ENCODE results near the gene TRIP12.
"Not testable (repeated sequence)": the region's sequence is repeated elsewhere in the genome, so short reads cannot be mapped to it uniquely, and the experiment has no call there.

TRIP12 gene

GRCh38 chr2:229921101-229921891 is 513 bp downstream of the TRIP12 start:
- peak in 55 of 56 donors; percentile 14 to 92 (median 75) for DNase-seq

DNA sequence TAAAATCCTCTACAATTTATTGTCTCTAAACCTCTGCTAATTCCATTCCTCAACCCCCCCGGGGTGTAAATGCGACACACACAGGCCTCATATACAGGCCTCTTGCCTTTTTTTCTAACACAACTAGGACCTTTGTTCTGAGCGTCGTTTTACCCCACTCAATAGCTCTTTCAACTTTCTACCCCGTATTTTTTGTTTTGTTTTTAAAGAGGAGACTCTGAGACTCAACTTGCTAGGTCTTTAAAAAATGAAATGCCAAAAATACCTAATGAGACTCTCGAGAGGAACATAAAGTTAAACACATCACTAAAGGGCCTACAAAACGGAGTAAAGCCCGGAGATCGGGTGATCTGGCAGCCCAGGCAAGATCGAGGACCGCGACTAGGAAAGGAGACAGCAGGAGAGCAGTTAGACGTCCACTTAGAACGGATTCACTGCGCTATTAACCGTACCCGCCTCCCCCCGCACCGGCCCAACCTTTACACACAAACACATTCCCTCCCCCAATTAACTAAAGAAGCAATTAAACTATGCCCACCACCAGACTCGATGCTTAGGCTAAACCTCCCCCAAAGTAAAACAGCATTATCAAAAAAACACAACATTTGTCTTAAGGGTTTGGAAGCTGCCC is 1.7 kb downstream of the TRIP12 start:
- peak in 10 of 56 donors; percentile 1 to 23 (median 6) for DNase-seq

DNA sequence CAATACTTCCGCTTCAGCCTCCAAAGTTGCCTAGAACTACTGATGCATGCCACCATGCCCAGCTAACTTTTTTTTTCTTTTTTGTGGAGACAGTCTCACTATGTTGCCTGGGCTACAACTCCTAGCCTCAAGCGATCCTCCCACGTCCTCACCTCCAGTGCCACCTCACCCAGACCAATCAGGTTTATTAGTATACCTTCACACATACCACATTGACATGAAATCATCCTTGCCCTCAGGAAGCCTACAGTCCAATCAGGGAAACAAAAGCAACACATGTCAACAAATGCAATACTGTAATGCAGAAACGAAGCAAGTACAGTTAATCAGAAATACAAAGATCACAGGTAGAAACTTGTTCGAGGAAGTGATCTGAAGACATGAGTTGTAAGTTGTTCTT is 4.0 kb downstream of the TRIP12 start:
- DNase-seq = no peak

- no peak for DNase-seq
Observed at GRCh38 chr2:229914171-229914570, 7.6 kb downstream of the TRIP12 start.

DNA sequence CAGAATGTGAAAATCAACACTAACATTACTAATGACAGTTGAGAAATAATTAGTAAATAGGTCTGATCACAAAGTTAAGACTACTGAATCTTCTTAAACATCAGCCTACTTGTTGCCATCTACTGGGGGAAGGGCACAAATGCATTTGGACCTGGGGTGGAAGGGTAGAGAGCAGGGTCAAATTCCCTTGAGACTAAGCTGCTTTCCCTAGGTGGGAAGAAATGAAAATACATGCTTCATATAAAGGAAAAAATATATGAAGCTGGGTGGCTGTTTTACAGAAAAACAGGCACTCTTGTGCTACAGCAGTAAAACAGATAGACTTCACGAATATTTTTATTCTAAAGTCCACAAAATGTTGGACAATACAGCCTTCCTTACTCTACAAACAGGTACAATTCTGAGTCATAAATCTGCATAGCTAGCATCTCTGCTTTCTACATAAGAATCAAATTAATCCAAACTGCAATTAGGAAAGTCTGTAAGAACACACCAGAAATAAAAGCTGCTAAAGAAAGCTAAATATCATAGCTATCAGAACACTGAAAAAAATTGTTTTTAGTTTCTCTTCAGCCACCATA is 10.9 kb downstream of the TRIP12 start:
- no peak for DNase-seq

DNA sequence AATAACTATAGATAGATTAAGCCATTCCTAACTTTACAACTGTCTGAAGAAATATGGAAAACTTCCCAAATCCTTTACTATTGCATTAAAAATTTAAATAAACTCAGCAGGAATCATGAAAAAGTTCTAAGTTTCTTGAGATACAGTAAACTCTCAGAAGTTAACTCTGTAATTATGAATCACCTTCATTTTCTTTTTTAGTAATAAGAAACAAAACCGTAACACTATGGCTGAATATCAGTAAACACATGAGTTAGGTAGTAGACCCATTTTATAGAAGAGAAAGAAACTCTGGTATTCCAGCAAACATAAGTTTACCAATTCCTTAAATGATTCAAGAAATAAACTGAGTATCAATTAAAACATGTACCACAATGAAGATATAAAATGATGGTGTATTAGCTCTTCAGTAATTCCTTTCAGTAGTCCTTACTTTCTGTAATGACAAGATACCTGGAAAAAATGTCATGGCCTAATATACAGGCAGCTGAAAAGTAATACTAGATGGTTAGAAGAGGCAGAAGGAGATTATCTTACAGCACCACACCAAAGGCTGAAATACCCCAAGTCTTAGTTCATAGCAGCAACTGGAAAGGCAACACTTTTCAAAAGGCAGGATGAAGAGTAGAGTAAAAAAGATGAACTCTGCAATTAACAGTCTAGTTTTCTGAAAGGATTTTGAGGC is 11.5 kb downstream of the TRIP12 start:
- DNase-seq = no peak

GRCh38 chr2:229909090-229909489 is 12.7 kb downstream of the TRIP12 start:
- no peak for DNase-seq

- no peak for DNase-seq
Observed at GRCh38 chr2:229905601-229906000, 16.2 kb downstream of the TRIP12 start.

DNA sequence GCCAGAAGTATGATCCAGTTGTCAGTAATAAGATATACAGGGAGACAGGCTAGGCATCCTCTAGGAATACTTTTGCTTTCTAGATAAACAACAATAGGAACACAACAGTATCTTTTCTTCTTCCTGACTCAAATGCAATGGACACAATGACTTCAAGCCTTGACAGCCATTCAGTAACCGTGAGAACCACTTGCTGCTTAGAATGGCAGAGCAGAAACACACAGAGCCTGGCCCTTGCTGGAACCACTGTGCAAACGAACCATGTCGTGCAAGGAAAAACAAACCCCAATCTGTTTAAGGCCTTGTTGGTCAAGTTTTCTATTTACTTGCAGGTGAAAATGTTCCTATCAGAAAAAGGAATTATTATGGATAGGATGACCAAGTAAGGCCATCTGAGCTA is 18.8 kb downstream of the TRIP12 start:
- no peak for DNase-seq

DNA sequence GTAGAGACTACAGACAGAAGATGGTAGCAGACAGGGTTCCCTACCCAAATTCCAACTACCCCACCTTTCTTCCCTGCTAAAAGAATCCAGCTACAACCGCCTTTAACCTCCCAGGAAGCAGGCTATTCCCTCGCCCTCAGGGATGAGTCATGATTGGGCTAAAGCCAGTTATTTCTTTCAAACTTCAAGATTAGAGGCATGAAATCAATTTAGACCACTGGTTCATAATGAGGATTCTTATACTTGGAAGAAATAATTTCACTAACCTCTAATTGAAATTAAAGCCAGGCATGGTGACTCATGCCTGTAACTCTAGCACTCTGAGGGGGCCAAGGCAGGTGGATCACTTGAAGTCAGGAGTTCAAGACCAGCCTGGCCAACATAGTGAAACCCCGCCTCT is 20.0 kb downstream of the TRIP12 start:
- no peak for DNase-seq

DNA sequence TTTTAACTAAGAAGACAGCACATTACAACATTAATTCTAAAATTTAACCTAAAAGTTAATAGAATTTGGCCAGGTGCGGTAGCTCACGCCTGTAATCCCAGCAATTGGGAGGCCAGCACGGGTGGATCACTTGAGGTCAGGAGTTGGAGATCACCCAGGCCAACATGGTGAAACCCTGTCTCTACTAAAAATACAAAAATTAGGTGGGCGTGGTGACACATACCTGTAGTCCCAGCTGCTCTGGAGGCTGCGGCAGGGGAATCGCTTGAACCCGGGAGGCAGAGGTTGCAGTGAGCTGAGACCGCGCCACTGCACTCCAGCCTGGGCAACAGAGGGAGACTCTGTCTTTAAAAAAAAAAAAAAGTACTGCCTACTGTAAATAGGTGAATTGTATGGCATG is 21.3 kb downstream of the TRIP12 start:
- not testable (repeated sequence) for DNase-seq

GRCh38 chr2:229900012-229900411 is 21.8 kb downstream of the TRIP12 start:
- DNase-seq = no peak

GRCh38 chr2:229899604-229900003 is 22.2 kb downstream of the TRIP12 start:
- DNase-seq = no peak

DNA sequence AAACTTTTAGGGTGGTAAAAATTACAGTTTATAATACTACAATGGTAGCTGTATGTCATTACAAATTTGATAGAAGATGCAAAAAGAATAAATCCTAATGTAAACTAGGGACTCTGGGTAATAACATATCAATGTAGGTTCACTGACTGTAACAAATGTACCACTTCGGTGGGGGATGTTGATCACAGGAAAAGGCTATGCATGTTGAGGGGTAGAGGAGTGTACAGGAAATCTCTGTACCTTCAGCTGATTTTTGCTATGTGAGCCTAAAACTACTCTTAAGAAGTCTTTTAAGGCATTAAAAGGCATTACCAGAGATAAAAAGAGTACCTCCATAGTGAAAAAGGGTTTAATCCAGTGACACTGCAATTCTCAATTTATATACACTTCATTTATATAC is 25.0 kb downstream of the TRIP12 start:
- DNase-seq = no peak

DNA sequence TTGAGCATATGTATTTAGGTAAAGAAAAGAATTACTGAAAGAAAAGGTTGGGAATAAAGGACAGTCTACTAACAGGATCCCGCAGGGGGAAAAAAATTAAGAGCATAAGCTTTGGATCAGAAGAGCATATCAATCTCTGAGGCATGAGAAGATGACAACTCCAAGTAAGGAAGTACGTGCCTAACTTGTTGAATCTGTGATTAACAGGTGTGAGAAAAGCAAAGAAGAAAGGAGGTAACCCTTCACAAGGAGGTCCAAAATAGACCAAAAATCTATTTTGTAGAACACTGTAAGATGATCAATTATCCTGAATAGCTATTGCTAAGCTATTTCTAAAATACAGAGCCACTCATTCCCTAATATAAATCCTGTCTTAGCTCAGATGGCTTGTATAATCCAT is 32.8 kb downstream of the TRIP12 start:
- no peak for DNase-seq

DNA sequence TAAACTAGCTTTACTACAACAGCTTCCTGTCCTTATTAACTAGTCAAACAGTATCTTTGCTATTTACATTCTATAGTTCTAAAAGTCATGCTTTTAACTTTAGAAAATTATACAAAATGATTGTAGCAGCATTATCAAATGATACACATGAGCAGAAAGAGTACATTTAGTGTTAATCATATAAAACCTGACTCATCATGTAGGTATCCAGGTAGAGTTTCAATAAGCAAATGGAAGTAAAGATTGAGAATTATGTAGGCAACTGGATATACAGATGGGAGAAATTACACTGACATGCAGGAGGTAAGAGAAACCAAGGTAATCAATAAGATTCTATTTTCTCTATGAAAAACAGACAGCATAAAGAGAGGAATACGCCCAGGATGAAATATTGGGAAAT is 33.8 kb downstream of the TRIP12 start:
- DNase-seq = no peak

DNA sequence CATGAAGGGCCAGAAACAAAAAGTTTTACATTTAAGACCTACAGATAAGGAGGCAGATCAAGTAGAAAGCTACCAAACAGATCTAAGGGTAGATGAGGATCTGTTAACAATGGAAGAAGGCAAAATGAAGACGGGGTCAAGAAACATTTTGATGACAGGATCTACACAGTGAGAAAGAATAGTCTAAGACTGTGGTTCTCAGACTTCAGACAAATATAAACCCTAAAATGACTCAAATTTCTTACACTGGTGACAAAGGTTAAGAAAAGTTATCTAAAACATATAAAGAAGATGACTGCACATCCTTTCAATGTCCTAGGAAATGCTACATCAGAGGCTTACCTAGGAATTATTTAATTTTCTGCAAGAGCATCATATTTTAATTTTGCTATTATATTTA is 34.4 kb downstream of the TRIP12 start:
- no peak for DNase-seq

GRCh38 chr2:229884775-229885699 is 36.8 kb downstream of the TRIP12 start:
- no peak for DNase-seq

DNA sequence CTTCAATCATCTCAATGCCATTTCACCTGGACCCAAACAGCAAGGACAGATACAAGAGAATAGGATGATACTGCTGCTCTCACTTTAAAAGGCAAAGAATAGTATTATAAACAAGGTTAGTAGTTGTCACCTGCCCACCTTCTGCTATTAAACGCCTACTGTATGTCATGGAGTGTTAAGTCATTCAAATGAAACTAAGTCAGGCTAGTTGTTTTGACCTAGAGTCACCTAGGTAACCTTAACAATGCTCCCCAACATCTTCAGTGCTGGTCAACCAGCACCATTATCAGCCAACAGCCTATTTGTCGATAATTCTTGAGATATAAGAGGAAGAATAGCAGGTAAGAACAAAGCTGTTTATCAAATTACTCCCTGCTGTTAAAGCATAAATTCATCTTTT is 39.2 kb downstream of the TRIP12 start:
- no peak for DNase-seq

DNA sequence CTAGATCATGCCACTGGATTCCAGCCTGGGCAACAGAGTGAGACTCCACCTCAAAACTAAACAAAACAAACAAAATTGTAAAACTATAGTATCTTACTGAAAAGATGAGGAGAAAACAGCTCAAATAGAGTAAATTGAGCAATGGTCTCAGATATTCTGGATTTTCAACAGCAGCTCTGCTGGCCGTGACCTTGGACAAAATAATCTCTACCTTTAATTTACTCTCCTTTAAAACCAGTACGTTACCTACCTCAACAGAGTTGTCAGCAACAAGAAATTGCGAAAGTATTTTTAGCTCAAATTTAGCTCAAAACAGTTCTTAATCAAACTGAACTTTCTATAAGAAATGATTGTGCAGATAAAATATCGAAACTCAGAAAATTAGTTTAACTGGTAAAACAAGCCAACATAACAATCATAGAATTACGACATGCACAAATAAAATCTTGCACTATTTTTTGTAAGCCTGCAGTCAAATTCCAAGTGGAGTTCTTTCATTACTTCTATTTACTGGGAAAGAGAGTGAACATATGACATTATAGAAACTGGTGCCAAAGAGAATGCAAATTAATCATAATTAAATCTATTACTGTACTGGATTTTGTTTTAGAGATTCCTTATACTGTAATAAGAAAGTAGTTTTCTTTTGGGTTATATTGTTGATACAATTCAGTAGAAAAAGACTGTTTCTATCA is 40.8 kb downstream of the TRIP12 start:
- DNase-seq = no peak

Data from nucleus accumbens (tissue), 56 donors.